ENCODE measurements around the gene ENTPD2. TPM values are rescaled to one million over a fixed set of nuclear protein-coding genes. Genes with fewer than 3 reads are reported as not detected.

ENTPD2 gene
- total and polyA plus RNA-seq, 2 experiments from 2014 or later: 1.8 to 1.9 TPM

DNA sequence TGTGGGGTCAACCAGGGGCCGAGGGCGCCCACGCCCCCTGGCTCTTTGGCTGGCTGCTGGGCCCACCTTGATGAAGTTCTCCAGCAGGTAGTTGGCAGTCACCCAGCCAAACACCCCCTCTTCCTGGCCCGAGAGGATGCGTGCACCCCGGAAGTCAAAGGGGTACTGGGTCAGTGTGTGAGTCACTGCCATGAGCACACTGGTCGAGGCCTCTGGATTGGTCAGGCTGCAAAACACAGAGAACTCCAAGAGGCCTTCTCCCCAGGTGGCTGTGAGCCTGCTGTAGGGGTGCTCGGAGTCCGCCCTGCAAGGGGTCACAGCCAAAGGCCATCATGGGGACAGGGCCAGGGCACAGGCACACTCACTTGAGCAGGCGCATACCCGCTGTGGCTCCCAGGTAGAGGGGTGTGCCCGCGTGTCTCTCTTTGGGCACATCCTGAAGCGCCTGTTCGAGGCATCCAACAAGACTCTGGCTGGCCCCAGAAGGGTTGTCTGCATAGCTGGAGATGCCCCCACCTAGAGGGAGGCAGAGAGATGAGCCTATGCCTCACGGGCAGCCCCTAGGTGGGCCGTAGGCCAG lies 2.6 kb downstream of the ENTPD2 start:
- no peaks in the 10 kb centered on the region for H3K36me3 ChIP-seq (ENCODE audit: insufficient read depth)
- H3K36me3 Mint-ChIP-seq (ENCODE audit: low read depth): no peaks in the 10 kb centered on the region
- H2AFZ ChIP-seq: no peak overlapping the region
- no peaks in the 10 kb centered on the region; the same call in 1 of the 2 replicates for H4K20me1 ChIP-seq (replicated peaks; ENCODE audit: insufficient read depth)
- ATAC-seq (no peak), DNase-seq (ENCODE audit: low spot score) (no peak)
- no peaks in the 10 kb centered on the region for H3K4me1 ChIP-seq (ENCODE audit: insufficient read depth)
- H3K4me2 ChIP-seq: no peak overlapping the region
- TF ChIP-seq EZH2phosphoT487 (IDR thresholded peaks at IDR 0.05; ENCODE audit: unreplicated experiment) (no peak), POLR2AphosphoS5 (IDR thresholded peaks at IDR 0.05; ENCODE audit: low read depth) (no peak), CREB1 (CRISPR knock-in tag; IDR thresholded peaks at IDR 0.05; ENCODE audit: low read depth) (no peak), JUNB (IDR thresholded peaks at IDR 0.05; ENCODE audit: unreplicated experiment) (no peak), STAT1 (IDR thresholded peaks at IDR 0.05; ENCODE audit: unreplicated experiment) (no peak), EZH2 (IDR thresholded peaks at IDR 0.05; ENCODE audit: low read depth, unreplicated experiment) (no peak), ZNF114 (CRISPR knock-in tag; IDR thresholded peaks at IDR 0.05) (no peak), ZNF331 (CRISPR knock-in tag; IDR thresholded peaks at IDR 0.05; ENCODE audit: low read depth) (no peak), NANOG (IDR thresholded peaks at IDR 0.05; ENCODE audit: borderline replicate concordance) (no peak)
- TF ChIP-seq, protein P1, sequence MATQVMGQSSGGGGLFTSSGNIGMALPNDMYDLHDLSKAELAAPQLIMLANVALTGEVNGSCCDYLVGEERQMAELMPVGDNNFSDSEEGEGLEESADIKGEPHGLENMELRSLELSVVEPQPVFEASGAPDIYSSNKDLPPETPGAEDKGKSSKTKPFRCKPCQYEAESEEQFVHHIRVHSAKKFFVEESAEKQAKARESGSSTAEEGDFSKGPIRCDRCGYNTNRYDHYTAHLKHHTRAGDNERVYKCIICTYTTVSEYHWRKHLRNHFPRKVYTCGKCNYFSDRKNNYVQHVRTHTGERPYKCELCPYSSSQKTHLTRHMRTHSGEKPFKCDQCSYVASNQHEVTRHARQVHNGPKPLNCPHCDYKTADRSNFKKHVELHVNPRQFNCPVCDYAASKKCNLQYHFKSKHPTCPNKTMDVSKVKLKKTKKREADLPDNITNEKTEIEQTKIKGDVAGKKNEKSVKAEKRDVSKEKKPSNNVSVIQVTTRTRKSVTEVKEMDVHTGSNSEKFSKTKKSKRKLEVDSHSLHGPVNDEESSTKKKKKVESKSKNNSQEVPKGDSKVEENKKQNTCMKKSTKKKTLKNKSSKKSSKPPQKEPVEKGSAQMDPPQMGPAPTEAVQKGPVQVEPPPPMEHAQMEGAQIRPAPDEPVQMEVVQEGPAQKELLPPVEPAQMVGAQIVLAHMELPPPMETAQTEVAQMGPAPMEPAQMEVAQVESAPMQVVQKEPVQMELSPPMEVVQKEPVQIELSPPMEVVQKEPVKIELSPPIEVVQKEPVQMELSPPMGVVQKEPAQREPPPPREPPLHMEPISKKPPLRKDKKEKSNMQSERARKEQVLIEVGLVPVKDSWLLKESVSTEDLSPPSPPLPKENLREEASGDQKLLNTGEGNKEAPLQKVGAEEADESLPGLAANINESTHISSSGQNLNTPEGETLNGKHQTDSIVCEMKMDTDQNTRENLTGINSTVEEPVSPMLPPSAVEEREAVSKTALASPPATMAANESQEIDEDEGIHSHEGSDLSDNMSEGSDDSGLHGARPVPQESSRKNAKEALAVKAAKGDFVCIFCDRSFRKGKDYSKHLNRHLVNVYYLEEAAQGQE (IDR thresholded peaks at IDR 0.05; ENCODE audit: unreplicated experiment): no peak
- TF ChIP-seq, protein P2, sequence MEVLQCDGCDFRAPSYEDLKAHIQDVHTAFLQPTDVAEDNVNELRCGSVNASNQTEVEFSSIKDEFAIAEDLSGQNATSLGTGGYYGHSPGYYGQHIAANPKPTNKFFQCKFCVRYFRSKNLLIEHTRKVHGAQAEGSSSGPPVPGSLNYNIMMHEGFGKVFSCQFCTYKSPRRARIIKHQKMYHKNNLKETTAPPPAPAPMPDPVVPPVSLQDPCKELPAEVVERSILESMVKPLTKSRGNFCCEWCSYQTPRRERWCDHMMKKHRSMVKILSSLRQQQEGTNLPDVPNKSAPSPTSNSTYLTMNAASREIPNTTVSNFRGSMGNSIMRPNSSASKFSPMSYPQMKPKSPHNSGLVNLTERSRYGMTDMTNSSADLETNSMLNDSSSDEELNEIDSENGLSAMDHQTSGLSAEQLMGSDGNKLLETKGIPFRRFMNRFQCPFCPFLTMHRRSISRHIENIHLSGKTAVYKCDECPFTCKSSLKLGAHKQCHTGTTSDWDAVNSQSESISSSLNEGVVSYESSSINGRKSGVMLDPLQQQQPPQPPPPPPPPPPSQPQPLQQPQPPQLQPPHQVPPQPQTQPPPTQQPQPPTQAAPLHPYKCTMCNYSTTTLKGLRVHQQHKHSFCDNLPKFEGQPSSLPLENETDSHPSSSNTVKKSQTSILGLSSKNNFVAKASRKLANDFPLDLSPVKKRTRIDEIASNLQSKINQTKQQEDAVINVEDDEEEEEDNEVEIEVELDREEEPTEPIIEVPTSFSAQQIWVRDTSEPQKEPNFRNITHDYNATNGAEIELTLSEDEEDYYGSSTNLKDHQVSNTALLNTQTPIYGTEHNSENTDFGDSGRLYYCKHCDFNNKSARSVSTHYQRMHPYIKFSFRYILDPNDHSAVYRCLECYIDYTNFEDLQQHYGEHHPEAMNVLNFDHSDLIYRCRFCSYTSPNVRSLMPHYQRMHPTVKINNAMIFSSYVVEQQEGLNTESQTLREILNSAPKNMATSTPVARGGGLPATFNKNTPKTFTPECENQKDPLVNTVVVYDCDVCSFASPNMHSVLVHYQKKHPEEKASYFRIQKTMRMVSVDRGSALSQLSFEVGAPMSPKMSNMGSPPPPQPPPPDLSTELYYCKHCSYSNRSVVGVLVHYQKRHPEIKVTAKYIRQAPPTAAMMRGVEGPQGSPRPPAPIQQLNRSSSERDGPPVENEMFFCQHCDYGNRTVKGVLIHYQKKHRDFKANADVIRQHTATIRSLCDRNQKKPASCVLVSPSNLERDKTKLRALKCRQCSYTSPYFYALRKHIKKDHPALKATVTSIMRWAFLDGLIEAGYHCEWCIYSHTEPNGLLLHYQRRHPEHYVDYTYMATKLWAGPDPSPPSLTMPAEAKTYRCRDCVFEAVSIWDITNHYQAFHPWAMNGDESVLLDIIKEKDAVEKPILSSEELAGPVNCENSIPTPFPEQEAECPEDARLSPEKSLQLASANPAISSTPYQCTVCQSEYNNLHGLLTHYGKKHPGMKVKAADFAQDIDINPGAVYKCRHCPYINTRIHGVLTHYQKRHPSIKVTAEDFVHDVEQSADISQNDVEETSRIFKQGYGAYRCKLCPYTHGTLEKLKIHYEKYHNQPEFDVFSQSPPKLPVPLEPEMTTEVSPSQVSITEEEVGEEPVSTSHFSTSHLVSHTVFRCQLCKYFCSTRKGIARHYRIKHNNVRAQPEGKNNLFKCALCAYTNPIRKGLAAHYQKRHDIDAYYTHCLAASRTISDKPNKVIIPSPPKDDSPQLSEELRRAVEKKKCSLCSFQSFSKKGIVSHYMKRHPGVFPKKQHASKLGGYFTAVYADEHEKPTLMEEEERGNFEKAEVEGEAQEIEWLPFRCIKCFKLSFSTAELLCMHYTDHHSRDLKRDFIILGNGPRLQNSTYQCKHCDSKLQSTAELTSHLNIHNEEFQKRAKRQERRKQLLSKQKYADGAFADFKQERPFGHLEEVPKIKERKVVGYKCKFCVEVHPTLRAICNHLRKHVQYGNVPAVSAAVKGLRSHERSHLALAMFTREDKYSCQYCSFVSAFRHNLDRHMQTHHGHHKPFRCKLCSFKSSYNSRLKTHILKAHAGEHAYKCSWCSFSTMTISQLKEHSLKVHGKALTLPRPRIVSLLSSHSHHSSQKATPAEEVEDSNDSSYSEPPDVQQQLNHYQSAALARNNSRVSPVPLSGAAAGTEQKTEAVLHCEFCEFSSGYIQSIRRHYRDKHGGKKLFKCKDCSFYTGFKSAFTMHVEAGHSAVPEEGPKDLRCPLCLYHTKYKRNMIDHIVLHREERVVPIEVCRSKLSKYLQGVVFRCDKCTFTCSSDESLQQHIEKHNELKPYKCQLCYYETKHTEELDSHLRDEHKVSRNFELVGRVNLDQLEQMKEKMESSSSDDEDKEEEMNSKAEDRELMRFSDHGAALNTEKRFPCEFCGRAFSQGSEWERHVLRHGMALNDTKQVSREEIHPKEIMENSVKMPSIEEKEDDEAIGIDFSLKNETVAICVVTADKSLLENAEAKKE (CRISPR knock-in tag; IDR thresholded peaks at IDR 0.05): no peak
- TF ChIP-seq, protein P3, sequence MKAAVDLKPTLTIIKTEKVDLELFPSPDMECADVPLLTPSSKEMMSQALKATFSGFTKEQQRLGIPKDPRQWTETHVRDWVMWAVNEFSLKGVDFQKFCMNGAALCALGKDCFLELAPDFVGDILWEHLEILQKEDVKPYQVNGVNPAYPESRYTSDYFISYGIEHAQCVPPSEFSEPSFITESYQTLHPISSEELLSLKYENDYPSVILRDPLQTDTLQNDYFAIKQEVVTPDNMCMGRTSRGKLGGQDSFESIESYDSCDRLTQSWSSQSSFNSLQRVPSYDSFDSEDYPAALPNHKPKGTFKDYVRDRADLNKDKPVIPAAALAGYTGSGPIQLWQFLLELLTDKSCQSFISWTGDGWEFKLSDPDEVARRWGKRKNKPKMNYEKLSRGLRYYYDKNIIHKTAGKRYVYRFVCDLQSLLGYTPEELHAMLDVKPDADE (IDR thresholded peaks at IDR 0.05): no peak
- TF ChIP-seq, protein P4, sequence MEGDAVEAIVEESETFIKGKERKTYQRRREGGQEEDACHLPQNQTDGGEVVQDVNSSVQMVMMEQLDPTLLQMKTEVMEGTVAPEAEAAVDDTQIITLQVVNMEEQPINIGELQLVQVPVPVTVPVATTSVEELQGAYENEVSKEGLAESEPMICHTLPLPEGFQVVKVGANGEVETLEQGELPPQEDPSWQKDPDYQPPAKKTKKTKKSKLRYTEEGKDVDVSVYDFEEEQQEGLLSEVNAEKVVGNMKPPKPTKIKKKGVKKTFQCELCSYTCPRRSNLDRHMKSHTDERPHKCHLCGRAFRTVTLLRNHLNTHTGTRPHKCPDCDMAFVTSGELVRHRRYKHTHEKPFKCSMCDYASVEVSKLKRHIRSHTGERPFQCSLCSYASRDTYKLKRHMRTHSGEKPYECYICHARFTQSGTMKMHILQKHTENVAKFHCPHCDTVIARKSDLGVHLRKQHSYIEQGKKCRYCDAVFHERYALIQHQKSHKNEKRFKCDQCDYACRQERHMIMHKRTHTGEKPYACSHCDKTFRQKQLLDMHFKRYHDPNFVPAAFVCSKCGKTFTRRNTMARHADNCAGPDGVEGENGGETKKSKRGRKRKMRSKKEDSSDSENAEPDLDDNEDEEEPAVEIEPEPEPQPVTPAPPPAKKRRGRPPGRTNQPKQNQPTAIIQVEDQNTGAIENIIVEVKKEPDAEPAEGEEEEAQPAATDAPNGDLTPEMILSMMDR (conservative IDR thresholded peaks at IDR 0.05; ENCODE audit: low read depth in 2 of 2): no peak
- no peaks in the 10 kb centered on the region for H3K9me2 ChIP-seq (ENCODE audit: insufficient read depth)
- no peak overlapping the region for H3K4me3 ChIP-seq
- H3K9me3 Mint-ChIP-seq: no peaks in the 10 kb centered on the region
- peaks cover 4% of the 10 kb centered on the region; the same call in 1 of the 3 replicates for H3K4me1 Mint-ChIP-seq
- no peaks in the 10 kb centered on the region for H3K79me2 ChIP-seq (replicated peaks; ENCODE audit: insufficient read depth)
- peaks cover 57% of the 10 kb centered on the region for H3K27me3 Mint-ChIP-seq (ENCODE audit: insufficient read depth, low read depth, poor library complexity)
- H3K27me3 ChIP-seq (ENCODE audit: insufficient read depth): peaks cover 57% of the 10 kb centered on the region
- no peak overlapping the region for H3K27ac Mint-ChIP-seq
- no peak overlapping the region for H3K4me3 Mint-ChIP-seq
- no peak overlapping the region for H3K27ac ChIP-seq (ENCODE audit: low read depth)
- H3F3A ChIP-seq (replicated peaks; ENCODE audit: low read depth): 0 out of 2 replicates have a peak, but pooled peaks cover 2% of the 10 kb centered on the region
